GM19438 (cell line): Measurements from ENCODE around the gene CCL24.
"Not testable (repeated sequence)": the region's sequence is repeated elsewhere in the genome, so short reads cannot be mapped to it uniquely, and the experiment has no call there.

Experiments
- ATAC-seq: cut with Tn5 transposase; IDR thresholded peaks from one replicate; pipeline ENCODE4 v1.9.1; 2021; ENCODE audit warnings: low read depth; ENCODE audit not compliant: unreplicated experiment

Gene CCL24

DNA sequence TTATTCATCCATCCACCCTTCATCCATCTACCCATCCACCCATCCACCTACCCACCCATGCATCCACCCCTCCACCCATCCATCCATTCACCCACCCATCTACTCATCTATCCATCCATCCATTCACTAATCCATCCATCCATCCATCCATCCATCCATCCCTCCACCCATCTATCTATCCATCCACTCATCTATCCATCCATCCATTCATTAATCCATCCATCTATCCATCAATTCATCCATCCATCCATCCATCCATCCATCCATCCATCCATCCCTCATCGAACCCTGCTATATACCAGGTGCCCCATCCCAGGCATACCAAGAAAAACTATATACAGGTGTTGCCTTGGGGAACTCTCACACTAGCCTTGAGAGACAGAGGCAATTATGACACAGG lies 7.1 kb upstream of the CCL24 start:
- no peak for ATAC-seq

DNA sequence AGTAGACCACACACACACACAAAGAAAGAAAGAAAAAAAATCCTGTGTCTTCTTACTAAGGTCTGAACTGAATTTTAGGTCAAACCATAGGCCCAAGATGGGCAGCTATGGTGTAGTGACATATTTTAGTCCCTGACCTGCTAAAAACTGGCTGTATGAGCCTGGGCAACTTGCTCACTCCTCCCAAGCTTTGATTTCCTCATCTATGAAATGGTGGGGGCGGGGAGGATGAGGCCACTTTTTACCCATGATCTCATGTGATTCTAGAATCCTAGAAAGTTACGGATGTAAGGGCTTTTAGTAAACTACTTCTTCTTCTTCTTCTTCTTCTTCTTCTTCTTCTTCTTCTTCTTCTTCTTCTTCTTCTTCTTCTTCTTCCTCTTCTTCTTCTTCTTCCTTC lies 6.1 kb upstream of the CCL24 start:
- no peak for ATAC-seq

DNA sequence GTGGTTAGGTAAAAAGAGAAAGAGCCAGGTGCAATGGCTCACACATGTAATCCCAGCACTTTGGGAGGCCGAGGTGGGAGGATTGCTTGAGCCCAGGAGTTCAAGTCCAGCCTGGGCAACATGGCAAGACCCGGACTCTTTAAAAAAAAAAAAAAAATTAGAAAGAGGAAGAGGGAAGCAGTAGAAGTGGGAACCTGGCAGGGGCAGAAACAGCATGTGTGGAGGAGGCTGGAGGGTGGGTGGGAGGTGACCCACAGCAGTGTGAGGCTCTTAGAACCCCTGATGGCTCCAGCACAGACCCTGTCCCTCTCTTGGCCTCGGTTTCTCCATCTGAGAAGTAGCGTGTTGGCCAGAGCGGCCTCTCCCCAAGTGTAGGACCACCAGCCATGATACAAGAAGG lies 4.9 kb upstream of the CCL24 start:
- ATAC-seq, result no peak

DNA sequence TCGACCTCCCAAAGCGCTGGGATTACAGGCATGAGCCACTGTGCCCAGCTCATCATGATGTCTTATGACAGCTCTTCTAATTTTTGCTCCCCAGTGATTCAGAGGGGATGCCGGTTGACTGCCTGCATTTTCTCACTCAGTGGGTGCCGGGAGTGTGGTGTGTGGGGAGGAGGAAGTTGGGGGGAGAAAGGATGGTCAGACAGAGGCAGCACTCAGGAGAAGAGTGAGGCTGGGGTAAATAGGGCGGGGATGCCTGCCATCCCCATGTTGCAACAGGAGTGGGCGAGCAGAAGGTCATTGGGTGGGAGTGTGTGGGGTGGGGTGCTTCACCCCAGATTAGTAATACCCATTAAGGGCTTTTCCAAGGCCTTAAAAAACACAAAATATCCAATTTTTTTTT lies 3.5 kb upstream of the CCL24 start:
- no peak for ATAC-seq

DNA sequence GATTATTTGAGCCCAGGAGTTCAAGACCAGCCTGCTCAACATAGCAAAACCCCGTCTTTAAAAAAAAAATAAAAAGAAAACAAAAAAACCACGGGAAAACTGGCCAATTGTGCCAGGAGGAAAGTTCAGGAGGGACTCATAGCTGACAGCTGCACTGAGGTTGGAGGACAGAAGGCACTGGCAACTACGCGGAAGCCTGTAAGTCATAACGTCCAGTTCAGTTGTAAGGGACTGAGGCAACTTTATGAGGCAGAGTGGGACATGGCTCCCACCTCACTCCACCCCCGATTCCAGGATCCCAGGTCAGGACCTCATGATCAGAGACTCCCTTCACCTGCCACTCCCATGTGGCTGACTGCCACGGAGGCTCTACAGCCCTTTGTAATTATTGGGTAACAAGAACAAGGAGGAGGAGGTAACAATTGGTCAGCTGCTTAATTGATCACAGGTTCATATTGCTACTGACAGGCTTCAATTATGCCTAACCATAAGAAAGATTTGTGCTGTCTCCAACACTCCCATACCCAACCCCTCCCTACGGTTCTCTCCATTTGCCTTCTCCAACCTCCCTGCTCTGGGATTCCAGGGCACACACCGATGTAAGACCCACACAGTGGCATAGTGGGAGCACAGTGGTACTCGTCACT lies 1.9 kb upstream of the CCL24 start:
- no peak for ATAC-seq

DNA sequence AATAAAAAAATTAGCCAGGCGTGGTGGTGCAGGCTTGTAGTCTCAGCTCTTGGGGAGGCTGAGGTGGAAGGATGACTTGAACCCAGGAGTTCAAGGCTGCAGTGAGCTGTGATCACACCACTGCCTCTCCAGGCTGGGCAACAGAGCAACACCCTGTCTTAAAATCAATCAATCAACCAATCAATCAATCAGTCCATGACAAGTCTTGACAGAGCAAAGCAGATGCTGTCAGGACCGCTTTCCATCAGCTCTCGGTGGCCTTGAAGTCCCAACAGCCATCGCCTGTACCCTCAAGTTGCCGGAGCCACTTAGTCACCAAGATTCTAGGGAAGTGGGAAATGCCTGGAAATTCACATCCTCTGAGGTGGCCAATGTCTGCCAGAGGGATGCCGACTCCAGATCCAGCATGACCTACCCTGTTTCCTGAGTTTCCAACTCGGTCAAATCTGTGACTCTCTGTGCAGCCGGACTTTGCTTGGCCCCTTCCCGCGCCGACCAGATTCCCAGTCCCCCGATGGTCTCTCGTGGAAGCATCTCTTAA lies 871 bp upstream of the CCL24 start:
- ATAC-seq, result no peak

DNA sequence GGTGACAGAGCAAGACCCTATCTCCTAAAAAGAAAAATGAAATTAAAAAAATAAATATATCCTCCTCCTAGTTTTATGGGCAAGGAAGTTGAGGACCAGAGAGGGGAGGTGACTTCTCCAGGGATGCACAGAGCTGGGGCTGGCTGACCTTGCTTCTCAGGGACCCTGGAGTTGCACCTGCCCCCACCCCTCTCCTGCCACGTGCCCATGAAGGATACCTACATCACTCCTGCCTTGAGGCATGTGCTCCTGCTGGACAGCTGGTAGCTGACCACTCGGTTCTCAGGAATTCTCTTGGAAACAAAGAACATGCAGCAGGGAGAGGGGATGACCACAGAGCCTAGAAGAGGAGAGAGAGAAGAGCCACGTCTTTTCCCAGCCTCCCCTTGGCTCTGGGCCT lies 522 bp downstream of the CCL24 start:
- no peak for ATAC-seq

DNA sequence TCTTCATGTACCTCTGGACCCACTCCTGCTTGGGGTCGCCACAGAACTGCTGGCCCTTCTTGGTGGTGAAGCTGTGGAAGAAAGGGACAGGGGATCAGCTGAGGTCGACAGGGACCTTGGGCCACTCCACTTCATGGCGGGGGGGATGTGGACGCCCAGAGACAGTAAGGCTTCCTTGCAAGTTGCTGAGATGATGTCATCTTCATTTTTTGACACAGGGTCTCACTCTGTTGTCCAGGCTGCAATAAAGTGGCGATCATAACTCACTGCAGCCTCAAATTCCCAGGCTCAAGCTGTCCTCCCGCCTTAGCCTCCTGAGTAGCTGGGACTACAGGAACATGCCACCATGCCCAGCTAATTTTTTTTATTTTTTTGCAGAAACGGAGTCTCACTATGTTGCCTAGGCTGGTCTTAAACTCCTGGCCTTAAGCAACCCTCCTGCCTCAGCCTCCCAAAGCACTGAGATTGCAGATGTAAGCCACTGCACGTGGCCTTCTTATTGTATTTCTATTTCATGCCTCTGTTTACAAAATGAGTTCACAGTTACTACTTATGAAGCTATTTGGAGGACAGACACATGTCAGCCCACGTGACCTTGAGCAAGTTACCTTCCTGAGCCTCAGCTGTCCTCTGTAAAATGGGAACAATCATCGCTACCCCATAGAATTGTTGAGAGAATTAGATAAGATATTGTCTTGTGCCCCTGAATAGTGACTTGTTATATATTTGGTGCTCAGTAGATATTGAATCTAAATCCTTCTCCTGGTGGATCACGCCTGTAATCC lies 1.5 kb downstream of the CCL24 start:
- ATAC-seq, result no peak

DNA sequence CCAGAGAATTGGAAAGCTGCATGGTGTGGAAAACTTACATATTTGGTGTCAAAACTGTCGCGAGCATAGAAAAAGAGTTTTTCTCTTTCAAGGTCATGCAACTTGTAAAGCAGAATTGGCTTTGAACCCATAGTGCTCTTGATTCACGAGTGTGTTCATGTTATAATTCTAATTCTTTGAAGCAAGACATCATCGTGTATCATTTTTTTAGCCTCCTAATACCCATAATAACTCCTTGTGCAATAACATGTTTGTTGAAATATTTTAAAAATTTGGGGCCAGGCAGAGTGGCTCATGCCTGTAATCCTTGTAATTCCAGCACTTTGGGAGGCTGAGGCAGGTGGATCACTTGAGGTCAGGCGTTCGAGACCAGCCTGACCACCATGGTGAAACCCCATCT lies 4.2 kb downstream of the CCL24 start:
- no peak for ATAC-seq

DNA sequence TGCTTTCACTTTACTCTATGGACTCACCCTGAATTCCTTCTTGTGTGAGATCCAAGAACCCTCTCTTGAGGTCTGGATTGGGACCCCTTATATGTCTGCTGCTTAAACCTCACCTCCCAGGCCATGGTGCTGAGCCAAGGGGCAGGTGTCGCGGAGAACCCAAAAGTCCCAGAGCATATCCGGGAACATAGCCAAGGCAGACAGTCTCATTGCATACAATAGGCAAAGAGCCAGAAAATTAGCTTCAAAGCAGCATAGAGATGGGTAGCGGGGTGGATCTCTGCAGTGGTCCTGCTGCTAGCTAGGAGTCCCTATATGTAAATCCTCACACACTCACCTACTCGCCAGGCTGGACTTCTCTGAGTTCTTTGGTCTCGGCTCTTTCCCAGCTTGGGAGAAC lies 5.5 kb downstream of the CCL24 start:
- no peak for ATAC-seq

DNA sequence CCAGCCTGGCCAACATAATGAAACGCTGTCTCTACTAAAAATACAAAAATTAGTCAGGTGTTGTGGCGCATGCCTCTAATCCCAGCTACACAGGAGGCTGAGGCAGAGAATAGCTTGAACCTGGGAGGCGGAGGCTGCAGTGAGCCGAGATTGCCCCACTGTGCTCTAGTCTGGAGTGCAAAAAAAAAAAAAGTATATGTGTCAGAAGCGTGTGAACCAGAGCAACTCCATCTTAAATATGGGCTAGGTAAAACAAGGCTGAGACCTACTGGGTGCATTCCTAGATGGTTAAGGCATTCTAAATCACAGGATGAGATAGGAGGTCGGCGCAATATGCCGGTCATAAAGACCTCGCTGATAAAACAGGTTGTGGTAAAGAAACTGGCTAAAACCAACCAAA lies 6.2 kb downstream of the CCL24 start:
- no peak for ATAC-seq

DNA sequence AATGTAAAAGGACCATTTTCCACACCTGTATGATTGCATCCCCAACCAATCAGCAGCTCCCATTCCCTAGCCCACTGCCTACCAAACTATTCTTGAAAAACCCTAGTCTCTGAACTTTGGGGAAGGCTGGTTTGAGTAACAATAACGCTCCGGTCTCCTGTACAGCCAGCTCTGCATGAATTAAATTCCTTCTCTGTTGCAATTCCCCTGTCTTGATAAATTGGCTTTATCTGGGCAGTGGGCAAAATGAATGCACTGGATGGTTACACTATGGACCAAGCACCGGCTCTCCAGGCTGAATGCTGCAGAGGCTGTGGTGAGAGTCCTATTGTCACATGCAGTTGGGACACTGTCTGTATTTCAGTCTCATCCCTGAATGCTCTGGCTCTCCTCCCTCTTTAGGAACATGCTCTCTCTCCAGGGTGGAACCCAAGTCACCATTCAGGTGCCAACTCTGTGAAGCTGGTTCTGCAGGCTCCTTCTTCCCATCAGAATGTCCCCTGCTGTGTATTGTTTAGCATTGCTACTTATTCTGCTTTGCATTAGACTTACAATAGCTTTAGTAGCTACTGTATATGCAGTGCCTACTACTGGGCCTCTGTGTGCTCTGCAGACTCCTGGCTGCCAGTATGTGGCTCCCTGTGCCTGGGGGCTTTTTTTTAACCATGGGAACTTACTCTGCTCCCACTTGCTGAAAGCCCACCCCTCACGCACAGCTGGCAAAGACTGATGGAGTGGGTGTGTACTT lies 6.9 kb downstream of the CCL24 start:
- no peak for ATAC-seq

DNA sequence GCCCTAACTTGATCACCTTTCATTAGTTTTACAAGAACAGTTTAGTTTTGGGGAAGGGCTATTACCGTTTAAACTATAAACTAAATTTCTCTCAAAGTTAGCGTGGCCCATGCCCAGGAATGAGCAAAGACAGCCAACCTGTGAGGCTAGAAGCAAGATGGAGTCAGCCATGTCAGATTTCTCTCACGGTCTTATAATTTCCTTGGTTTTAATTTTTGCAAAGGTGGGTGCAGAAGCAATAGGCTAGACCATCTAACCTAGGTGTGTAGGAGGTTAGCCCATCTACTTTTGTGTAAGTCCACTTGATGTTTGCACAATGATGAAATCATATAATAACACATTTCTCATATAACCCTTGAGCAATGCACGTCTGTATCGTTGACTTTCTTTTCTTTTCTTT lies 8.9 kb downstream of the CCL24 start:
- no peak for ATAC-seq

DNA sequence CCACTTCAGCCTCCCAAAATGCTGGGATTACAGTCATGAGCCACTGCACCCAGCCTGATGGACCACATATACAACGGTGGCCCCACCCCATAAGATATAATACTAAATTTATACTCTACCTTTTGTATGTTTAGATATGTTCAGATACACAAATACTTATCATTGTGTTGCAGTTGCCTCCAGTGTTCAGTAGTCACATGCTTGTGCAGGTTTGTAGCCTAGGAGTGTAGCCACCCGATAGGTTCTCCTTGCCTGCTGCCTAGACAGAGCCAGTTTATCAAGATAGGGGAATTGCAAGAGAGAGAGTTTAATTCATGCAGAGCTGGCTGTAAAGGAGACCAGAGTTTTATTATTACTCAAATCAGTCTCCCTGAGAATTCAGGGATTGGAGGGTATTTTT lies 9.6 kb downstream of the CCL24 start:
- ATAC-seq, result no peak

DNA sequence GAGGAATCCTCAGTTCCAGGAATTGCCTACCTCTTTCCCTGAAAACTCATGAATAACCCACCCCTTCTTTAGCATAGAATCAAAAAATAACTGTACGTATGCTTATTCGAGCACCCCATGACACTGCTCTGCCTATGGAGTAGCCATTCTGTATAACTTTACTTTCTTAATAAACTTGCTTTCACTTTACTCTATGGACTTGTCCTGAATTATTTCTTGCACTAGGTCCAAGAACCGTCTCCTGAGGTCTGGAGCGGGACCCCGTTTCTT lies 11.1 kb downstream of the CCL24 start:
- ATAC-seq, result no peak

DNA sequence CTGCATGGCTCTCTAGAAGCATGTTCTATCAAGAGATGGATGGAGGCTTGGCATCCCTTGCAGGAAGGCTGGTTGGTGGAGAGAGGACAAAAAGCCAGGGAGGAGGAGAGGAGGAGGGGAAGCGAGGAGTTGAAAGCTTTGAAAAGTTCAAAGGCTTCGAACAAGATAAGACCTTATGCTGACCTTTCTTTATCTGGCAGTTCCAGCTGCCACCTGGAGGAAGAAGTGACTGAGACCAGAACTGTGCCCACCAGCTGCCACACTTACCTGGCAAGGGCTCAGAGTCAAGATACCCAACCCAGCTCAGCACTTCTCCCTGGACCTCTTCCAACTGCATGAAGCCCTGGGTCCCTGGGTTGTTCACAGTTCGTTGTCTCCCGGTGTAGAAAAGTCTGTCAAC lies 14.8 kb downstream of the CCL24 start:
- ATAC-seq, result no peak

DNA sequence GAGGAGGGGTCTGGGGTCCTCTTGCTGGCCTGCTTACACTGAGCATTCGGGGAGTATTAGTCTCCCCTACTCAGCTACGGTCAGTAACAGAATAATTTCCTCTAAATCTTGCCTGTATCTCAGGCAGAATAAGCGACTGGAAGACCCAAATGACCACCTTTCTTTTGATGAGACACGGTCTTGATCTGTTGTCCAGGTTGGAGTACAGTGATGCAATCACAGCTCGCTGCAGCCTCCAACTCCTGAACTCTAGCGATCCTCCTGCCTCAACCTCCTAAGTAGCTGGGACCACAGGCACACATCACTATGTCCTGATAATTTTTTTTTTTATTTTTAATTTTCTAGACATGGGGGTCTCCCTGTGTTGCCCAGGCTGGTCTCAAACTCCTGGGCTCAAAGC lies 17.2 kb downstream of the CCL24 start:
- no peak for ATAC-seq

DNA sequence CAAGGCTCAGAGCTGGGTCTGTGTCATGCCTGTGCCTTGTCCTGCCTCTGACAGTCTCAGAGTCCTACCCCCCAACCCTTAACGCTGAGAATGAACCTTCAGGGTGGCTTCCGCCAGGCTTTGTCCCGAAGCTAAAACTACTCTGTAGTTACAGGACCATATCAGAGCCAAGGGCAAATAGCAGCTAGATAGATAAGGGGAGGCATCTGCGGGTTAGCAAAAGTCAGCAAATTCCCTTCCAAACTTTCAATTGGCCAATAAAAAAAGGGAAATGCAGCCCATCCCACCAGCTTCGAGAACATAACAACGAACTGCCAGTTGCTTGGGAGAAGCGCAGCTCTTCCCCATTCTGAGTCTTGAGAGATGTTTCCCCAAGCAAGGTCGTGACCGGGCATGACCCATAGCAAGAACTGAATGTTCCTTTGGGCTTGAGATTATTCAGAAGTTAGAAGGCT lies 17.7 kb downstream of the CCL24 start:
- no peak for ATAC-seq

DNA sequence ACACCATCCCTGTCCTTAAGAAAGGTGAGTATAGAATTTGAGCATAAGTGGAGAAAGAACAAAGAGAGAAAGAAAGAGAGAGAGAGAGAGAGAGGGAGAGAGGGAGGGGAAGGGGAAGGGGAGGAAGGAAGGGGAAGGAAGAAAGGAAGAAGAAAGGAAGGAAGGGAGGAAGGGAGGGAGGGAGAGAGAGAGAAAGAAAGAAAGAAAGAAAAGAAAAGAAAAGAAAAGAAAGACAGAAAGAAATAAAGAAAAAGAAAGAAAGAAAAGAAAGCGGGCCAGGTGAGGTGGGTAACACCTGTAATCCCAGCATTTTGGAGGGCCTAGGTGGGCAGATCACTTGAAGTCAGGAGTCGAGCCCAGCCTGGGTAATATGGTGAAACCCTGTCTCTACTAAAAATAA lies 19.9 kb downstream of the CCL24 start:
- no peak for ATAC-seq

DNA sequence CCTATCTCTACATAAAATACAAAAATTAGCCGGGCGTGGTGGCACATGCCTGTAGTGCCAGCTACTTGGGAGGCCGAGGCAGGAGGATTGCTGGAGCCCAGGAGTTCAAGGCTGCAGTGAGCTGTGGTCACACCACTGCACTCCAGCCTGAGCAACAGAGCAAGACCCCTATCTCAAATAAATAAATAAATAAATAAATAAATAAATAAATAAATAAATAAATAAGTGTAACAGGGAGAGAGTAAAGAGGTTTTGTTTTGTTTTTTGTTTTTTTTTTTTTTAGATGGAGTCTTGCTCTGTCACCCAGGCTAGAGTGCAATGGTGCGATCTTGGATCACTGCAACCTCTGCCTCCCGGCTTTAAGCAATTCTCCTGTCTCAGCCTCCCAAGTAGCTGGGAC lies 21.0 kb downstream of the CCL24 start:
- ATAC-seq, result not testable (repeated sequence)

DNA sequence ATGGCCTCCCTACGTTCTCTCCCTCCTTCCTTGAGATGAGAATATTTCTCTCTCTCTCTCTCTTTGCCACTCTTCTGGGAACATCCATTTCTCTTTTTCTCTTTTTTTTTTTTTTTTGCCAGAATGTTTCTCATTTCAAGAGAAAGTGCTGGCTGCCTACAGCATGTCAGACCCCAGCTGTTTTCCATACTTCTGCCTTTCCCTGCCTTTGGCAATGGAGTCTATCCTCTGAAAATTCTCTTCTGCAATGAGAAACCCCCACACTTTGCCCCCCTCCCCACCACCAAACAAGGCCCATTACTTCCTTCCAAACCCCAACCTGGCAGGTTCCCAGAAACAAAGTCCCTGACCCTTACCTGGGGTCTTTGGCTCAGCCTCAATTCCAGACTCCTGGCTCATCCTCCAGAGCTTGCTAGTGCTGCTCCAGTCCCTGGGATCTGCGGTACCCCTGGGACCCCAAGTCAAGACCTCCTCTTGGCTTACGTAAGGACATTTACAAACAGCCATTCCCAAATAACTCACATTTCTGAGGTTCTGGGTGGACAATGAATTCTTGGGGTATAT lies 24.2 kb downstream of the CCL24 start:
- no peak for ATAC-seq
